AG08395 (cell line): ENCODE data around the gene INSR.
"Not testable (repeated sequence)": the region's sequence is repeated elsewhere in the genome, so short reads cannot be mapped to it uniquely, and the experiment has no call there.

Source experiments
- DNase-seq: peaks from one replicate; pipeline ENCODE4 v3.0.0; 2012; ENCODE audit warnings: mixed read lengths, low spot score

The INSR gene

GRCh38 chr19:7195046-7195445, 99.2 kb downstream of the INSR start:
- DNase-seq = no peak

GRCh38 chr19:7194566-7194965, 99.6 kb downstream of the INSR start:
- DNase-seq = no peak

- DNase-seq = peak; percentile 58
Measured at GRCh38 chr19:7191946-7192691, 102.1 kb downstream of the INSR start.

- DNase-seq = no peak
Measured at GRCh38 chr19:7188698-7189629, 105.2 kb downstream of the INSR start.

- DNase-seq = no peak
Measured at GRCh38 chr19:7187605-7188339, 106.4 kb downstream of the INSR start.

GRCh38 chr19:7182489-7182888, 111.7 kb downstream of the INSR start:
- DNase-seq = no peak

GRCh38 chr19:7179917-7180306, 114.3 kb downstream of the INSR start:
- no peak for DNase-seq

GRCh38 chr19:7177926-7178325, 116.3 kb downstream of the INSR start:
- DNase-seq = peak; percentile 65

GRCh38 chr19:7176792-7177191, 117.4 kb downstream of the INSR start:
- no peak for DNase-seq

- no peak for DNase-seq
Measured at GRCh38 chr19:7172794-7173193, 121.4 kb downstream of the INSR start.

GRCh38 chr19:7170983-7171382, 123.2 kb downstream of the INSR start:
- DNase-seq = no peak

GRCh38 chr19:7168941-7169340, 125.3 kb downstream of the INSR start:
- DNase-seq = no peak

- DNase-seq = no peak
Measured at GRCh38 chr19:7161292-7161691, 132.9 kb downstream of the INSR start.

GRCh38 chr19:7159105-7159933, 134.9 kb downstream of the INSR start:
- peak; percentile 91 for DNase-seq

GRCh38 chr19:7153022-7153421, 141.2 kb downstream of the INSR start:
- no peak for DNase-seq

GRCh38 chr19:7152568-7152967, 141.6 kb downstream of the INSR start:
- no peak for DNase-seq

GRCh38 chr19:7149956-7150705, 144.1 kb downstream of the INSR start:
- no peak for DNase-seq

GRCh38 chr19:7147119-7147675, 147.0 kb downstream of the INSR start:
- not testable (repeated sequence) for DNase-seq

GRCh38 chr19:7146086-7146485, 148.1 kb downstream of the INSR start:
- DNase-seq = not testable (repeated sequence)

GRCh38 chr19:7145494-7145893, 148.7 kb downstream of the INSR start:
- DNase-seq = no peak
